Measurements from ENCODE around the gene BPIFB6. TPM values are rescaled to one million over a fixed set of nuclear protein-coding genes. Genes with fewer than 3 reads are reported as not detected.

BPIFB6 gene
- total RNA-seq, 1 donor from 2014 or later = not detected

- intact Hi-C loops (cut with DNase I) = no loop called here
- ATAC-seq (ENCODE audit: poor library complexity) (no peak), DNase-seq (peak; percentile 30)
These were observed 31.7 kb upstream of the BPIFB6 start for GRCh38 chr20:32999603-33000250.

GRCh38 chr20:33000802-33001466 lies 30.5 kb upstream of the BPIFB6 start:
- DNase-seq (peak; percentile 15), ATAC-seq (ENCODE audit: poor library complexity) (no peak)
- intact Hi-C loops (cut with DNase I) = no loop called here

GRCh38 chr20:33002087-33002808 lies 29.2 kb upstream of the BPIFB6 start:
- DNase-seq (peak; percentile 7), ATAC-seq (ENCODE audit: poor library complexity) (no peak)
- intact Hi-C loops (cut with DNase I) = no loop called here

GRCh38 chr20:33004141-33004751 lies 27.2 kb upstream of the BPIFB6 start, which contains the start of gene SUN5:
Gene SUN5, minus strand, starts transcription at chr20:33004433. Its CDS starts 93 bp downstream, at chr20:33004340.
- intact Hi-C loops (cut with DNase I) = no loop called here
- DNase-seq (no peak), ATAC-seq (ENCODE audit: poor library complexity) (no peak)

- intact Hi-C loops (cut with DNase I) = no loop called here
These were observed 26.3 kb upstream of the BPIFB6 start for GRCh38 chr20:33005132-33005566.

DNA sequence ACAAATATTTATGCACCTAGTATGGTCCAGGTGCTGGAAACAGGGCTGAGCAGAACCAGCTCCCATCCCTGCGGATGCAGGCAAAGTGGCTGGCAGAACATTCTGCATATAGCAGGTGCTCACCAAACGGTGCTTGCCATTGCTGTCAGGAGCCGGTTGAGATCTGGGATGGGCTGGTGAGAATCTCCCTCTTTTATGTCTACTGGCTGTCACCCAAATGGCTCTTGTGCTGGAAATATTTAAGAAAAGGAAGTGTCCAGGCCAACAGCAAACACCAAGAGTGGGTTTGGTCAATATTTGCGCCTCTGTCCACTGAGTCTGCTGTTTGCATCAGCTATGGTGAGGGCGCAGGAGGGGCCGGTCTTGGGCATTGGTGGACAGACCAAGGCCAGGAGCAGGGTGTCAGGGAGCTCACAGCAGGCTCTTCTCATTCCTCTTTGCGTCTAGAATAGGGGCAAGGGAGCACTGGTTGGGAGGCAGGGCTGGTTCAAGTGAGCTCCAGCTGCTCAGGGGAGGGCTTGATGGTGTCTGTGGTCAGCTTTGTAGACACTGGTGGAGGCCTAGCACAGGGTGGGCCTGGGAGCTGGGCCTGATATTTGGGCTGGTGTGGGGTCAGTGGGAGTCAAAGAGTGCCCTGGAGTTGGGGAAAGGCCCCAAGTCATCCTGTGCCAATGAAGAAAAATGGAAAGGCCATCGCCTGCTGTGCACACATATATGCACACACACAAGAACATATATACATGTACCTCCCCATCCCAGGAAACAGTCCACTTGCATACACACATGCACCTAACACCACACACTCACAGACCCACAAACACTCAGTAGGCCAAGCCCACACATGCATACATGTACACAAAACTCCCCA lies 25.3 kb upstream of the BPIFB6 start:
- no peak for ATAC-seq (ENCODE audit: poor library complexity)
- peak; percentile 0 for DNase-seq
- intact Hi-C loops (cut with DNase I) = no loop called here

More at GRCh38 chr20:33005132-33005566, 26.3 kb upstream of the BPIFB6 start:
- DNase-seq (no peak), ATAC-seq (ENCODE audit: poor library complexity) (no peak)

GRCh38 chr20:33006776-33007375 lies 24.6 kb upstream of the BPIFB6 start:
- intact Hi-C loops (cut with DNase I) = no loop called here
- DNase-seq (peak; percentile 8), ATAC-seq (ENCODE audit: poor library complexity) (no peak)

GRCh38 chr20:33007376-33008335 lies 23.8 kb upstream of the BPIFB6 start, which contains the start of gene BPIFB2:
Gene BPIFB2, plus strand, starts transcription at chr20:33007704. Its CDS starts 871 bp downstream, at chr20:33008575.
- intact Hi-C loops (cut with DNase I) = no loop called here
- ATAC-seq (ENCODE audit: poor library complexity) (no peak), DNase-seq (peak; percentile 16)

GRCh38 chr20:33008336-33009213 lies 22.9 kb upstream of the BPIFB6 start:
- no peak for DNase-seq
- no peak for ATAC-seq (ENCODE audit: poor library complexity)
- intact Hi-C loops (cut with DNase I) = no loop called here

- ATAC-seq (ENCODE audit: poor library complexity) (no peak), DNase-seq (no peak)
- intact Hi-C loops (cut with DNase I) = no loop called here
These were observed 22.0 kb upstream of the BPIFB6 start for GRCh38 chr20:33009214-33010132.

- DNase-seq (no peak), ATAC-seq (ENCODE audit: poor library complexity) (no peak)
- intact Hi-C loops (cut with DNase I) = no loop called here
These were observed 21.3 kb upstream of the BPIFB6 start for GRCh38 chr20:33010133-33010504.

DNA sequence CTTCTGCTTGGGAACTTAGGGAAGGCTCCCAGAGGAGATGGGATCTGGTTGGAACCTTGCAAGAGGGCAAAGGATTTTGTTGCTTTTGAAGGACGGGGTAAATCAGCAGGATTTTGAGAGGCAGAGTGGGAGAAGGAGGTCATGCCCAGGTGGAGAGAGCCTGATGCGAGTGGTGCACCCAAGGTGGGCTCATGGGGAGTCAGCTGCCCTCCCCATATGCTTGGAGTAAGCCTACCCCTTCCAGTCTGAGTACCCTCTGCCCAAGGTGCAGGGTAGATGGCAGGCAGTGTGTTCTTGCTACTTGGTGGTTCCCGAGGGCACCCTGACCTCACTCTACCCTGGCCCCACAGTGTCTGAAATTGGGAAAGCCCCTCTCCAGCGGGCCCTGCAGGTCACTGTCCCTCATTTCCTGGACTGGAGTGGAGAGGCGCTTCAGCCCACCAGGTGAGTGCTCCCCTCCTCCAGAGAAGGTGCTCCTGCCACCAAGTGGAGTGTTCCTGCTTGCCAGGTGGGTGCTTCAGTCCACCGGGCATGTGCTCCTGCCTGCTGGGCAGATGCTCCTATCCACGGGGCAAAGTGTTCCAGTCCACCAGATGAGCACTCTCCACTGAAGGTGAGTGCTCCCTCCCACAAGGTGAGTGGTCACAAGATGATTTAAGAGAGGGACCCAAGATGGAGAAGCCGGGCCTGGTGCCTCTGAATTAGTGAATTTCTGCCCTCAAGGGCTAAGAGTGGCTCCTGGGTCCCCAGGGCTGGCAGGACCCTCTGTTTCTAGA lies 20.6 kb upstream of the BPIFB6 start:
- intact Hi-C loops (cut with DNase I) = no loop called here
- ATAC-seq (ENCODE audit: poor library complexity) (no peak), DNase-seq (no peak)

DNA sequence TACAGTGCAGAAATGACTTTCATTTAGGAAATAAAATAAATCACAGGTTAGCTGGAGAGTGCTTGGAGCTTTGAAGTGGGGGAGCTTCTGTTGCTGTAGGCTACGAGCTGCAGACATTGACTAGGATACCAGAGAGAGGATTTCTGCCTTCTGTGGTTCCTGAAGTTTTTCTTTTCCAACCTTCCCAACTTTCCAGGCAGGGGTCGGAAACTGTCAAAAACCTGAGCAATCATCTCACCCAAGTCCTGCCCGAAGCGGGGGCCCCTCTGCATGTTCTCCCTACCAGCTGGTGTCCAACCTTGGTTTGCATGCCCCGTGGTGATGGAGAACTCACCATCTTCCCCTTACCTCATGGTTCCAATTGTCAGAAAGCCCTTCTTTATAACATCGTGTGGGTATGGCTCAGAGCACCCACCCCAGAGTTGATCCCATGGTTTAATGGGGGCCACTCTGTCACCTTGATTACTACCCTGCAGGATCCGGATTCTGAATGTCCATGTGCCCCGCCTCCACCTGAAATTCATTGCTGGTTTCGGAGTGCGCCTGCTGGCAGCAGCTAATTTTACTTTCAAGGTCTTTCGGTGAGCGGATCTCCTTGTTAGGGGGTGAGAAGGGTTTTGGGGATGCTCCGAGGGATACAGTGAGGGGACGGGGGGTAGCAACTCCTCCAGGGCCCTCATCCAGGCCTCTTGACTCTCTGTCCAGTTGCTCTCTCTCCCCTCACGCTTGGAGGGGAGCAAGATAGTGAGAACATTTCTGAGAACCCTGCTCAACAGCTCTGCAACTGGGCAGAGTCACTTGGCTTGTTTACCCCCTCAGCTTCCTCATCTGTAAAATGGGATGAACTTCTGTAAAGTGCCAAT lies 18.9 kb upstream of the BPIFB6 start:
- intact Hi-C loops (cut with DNase I) = no loop called here
- DNase-seq = no peak
- ATAC-seq (ENCODE audit: poor library complexity) = no peak
